Measurements from ENCODE around the gene EPB41L4A.

The EPB41L4A gene

DNA sequence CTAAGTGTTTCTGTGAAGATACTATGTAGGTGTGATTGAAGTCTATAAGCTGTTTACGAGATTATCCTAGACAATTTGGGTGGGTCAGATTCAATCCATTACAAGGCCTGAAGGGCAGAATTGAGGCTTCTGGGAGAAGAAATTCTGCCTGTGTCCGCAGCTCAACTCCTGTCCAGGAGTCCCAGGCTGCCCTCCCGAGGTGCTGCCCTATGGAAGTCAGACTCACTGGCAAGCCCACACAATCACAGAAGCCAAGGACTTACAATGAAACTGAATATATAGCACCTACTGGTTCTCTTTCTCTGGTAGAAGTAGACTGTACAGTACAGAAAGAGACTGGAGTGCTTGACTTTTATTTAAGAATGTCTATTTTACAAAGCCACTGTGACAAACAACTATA, 74.5 kb downstream of the EPB41L4A start:
- Histone ChIP-seq H3K79me1 (replicated peaks; ENCODE audit: low read length, poor library complexity, severe bottlenecking) (peaks cover 3% of the 10 kb centered on the region), H2AFZ (ENCODE audit: low read depth, low read length) (no peak overlapping the region), H3K4me2 (ENCODE audit: low read length, poor library complexity, severe bottlenecking) (no peak overlapping the region), H2BK5ac (ENCODE audit: low read depth, low read length, poor library complexity, severe bottlenecking) (no peak overlapping the region), H3K18ac (ENCODE audit: low read depth in 1 of 2, low read length in 2 of 2) (no peak overlapping the region), H3K4ac (ENCODE audit: low read depth in 1 of 2, low read length in 2 of 2) (no peak overlapping the region), H3K4me3 (ENCODE audit: insufficient read depth in 1 of 2, low read depth in 1 of 2, low read length in 2 of 2) (no peak overlapping the region), H2BK15ac (ENCODE audit: low read depth, poor library complexity, severe bottlenecking) (no peak overlapping the region), H3K9ac (ENCODE audit: low read length) (no peak overlapping the region), H3K27ac (ENCODE audit: low read length, poor library complexity, severe bottlenecking) (no peak overlapping the region), H2BK12ac (ENCODE audit: low read length in 2 of 2) (no peak overlapping the region), H3K27me3 (ENCODE audit: control insufficient read depth in 1 of 2, insufficient read depth in 1 of 2, low read length in 2 of 2) (no peaks in the 10 kb centered on the region), H3K14ac (ENCODE audit: low read length in 2 of 2) (no peak overlapping the region), H4K8ac (ENCODE audit: low read length) (no peak overlapping the region), H3K9me3 (ENCODE audit: control insufficient read depth, low read length) (no peaks in the 10 kb centered on the region), H3K23ac (ENCODE audit: low read length in 2 of 2) (no peak overlapping the region), H2AK5ac (ENCODE audit: low read length, severe bottlenecking) (no peak overlapping the region), H4K91ac (ENCODE audit: low read length) (no peak overlapping the region), H3K4me1 (ENCODE audit: control insufficient read depth, insufficient read depth, low read depth, low read length) (peaks cover 4% of the 10 kb centered on the region), H2BK120ac (ENCODE audit: low read depth, low read length) (no peak overlapping the region), H3K36me3 (ENCODE audit: control insufficient read depth in 1 of 2, insufficient read depth in 2 of 2, low read depth in 1 of 2, low read length in 2 of 2) (no peaks in the 10 kb centered on the region)
- WGBS, result 100% methylated on average over 2 of the region's 3 CpGs
- no peak for DNase-seq

DNA sequence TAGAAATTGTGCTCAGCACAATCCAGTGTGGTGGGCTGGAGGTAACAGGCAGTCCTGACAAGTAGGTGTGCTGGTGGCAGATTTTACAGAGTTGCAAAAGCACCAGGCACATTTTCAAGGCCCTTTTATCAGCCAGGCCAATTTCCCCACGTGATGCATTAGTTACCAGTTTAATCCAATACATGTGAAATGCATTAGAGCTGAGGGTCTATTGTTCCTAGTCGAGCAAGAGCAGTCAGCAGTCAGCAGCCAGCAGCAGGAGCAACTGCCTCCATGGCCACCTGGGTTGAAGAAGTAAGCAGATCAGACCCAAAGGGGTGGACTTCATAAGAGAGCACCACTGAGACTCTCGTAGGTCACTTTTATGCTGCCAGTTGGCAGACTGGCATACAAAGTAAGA, 76.7 kb downstream of the EPB41L4A start:
- Histone ChIP-seq H3K4me2 (ENCODE audit: low read length, poor library complexity, severe bottlenecking) (no peak overlapping the region), H2BK120ac (ENCODE audit: low read depth, low read length) (no peak overlapping the region), H3K14ac (ENCODE audit: low read length in 2 of 2) (no peak overlapping the region), H3K23ac (ENCODE audit: low read length in 2 of 2) (no peak overlapping the region), H3K4me1 (ENCODE audit: control insufficient read depth, insufficient read depth, low read depth, low read length) (peaks cover 8% of the 10 kb centered on the region), H3K27me3 (ENCODE audit: control insufficient read depth in 1 of 2, insufficient read depth in 1 of 2, low read length in 2 of 2) (no peaks in the 10 kb centered on the region), H3K9me3 (ENCODE audit: control insufficient read depth, low read length) (no peaks in the 10 kb centered on the region), H2BK5ac (ENCODE audit: low read depth, low read length, poor library complexity, severe bottlenecking) (no peak overlapping the region), H3K18ac (ENCODE audit: low read depth in 1 of 2, low read length in 2 of 2) (no peak overlapping the region), H3K4me3 (ENCODE audit: insufficient read depth in 1 of 2, low read depth in 1 of 2, low read length in 2 of 2) (no peak overlapping the region), H4K8ac (ENCODE audit: low read length) (no peak overlapping the region), H2AFZ (ENCODE audit: low read depth, low read length) (no peak overlapping the region), H3K36me3 (ENCODE audit: control insufficient read depth in 1 of 2, insufficient read depth in 2 of 2, low read depth in 1 of 2, low read length in 2 of 2) (no peaks in the 10 kb centered on the region), H2AK5ac (ENCODE audit: low read length, severe bottlenecking) (no peak overlapping the region), H4K91ac (ENCODE audit: low read length) (no peak overlapping the region), H3K9ac (ENCODE audit: low read length) (no peak overlapping the region), H2BK12ac (ENCODE audit: low read length in 2 of 2) (no peak overlapping the region), H2BK15ac (ENCODE audit: low read depth, poor library complexity, severe bottlenecking) (no peak overlapping the region), H3K27ac (ENCODE audit: low read length, poor library complexity, severe bottlenecking) (no peak overlapping the region), H3K4ac (ENCODE audit: low read depth in 1 of 2, low read length in 2 of 2) (no peak overlapping the region), H3K79me1 (replicated peaks; ENCODE audit: low read length, poor library complexity, severe bottlenecking) (peaks cover 3% of the 10 kb centered on the region)
- WGBS, result 66% methylated on average over 3 of the region's 3 CpGs
- no peak for DNase-seq

DNA sequence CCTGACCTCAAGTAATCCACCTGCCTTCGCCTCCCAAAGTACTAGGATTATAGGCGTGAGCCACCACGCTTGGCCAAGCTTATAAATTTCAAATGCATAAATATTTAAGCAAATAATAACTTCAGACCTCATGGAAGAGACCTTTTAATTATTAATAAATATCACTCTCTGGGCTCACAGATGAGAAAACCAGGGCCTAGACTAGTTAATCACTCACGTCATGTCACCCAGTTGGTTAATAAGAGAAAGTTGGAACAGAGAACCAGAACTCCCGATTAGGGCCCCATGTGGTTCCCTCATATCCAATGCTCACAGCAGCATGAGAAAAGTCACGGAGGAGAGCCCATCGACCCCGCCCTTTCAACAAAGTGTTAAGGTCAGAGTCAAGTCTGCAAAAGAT, 79.3 kb downstream of the EPB41L4A start:
- Histone ChIP-seq H3K4me3 (ENCODE audit: insufficient read depth in 1 of 2, low read depth in 1 of 2, low read length in 2 of 2) (no peak overlapping the region), H3K18ac (ENCODE audit: low read depth in 1 of 2, low read length in 2 of 2) (no peak overlapping the region), H3K14ac (ENCODE audit: low read length in 2 of 2) (no peak overlapping the region), H3K9ac (ENCODE audit: low read length) (no peak overlapping the region), H2BK5ac (ENCODE audit: low read depth, low read length, poor library complexity, severe bottlenecking) (no peak overlapping the region), H3K79me1 (replicated peaks; ENCODE audit: low read length, poor library complexity, severe bottlenecking) (peaks cover 3% of the 10 kb centered on the region), H3K36me3 (ENCODE audit: control insufficient read depth in 1 of 2, insufficient read depth in 2 of 2, low read depth in 1 of 2, low read length in 2 of 2) (no peaks in the 10 kb centered on the region), H3K27me3 (ENCODE audit: control insufficient read depth in 1 of 2, insufficient read depth in 1 of 2, low read length in 2 of 2) (no peaks in the 10 kb centered on the region), H2BK120ac (ENCODE audit: low read depth, low read length) (no peak overlapping the region), H3K4me1 (ENCODE audit: control insufficient read depth, insufficient read depth, low read depth, low read length) (peaks cover 8% of the 10 kb centered on the region), H3K4ac (ENCODE audit: low read depth in 1 of 2, low read length in 2 of 2) (no peak overlapping the region), H4K91ac (ENCODE audit: low read length) (no peak overlapping the region), H2BK12ac (ENCODE audit: low read length in 2 of 2) (no peak overlapping the region), H4K8ac (ENCODE audit: low read length) (no peak overlapping the region), H3K4me2 (ENCODE audit: low read length, poor library complexity, severe bottlenecking) (no peak overlapping the region), H3K23ac (ENCODE audit: low read length in 2 of 2) (no peak overlapping the region), H3K27ac (ENCODE audit: low read length, poor library complexity, severe bottlenecking) (no peak overlapping the region), H2BK15ac (ENCODE audit: low read depth, poor library complexity, severe bottlenecking) (no peak overlapping the region), H2AFZ (ENCODE audit: low read depth, low read length) (no peak overlapping the region), H2AK5ac (ENCODE audit: low read length, severe bottlenecking) (no peak overlapping the region), H3K9me3 (ENCODE audit: control insufficient read depth, low read length) (no peaks in the 10 kb centered on the region)
- 75% methylated on average over 6 of the region's 8 CpGs for WGBS
- no peak for DNase-seq

DNA sequence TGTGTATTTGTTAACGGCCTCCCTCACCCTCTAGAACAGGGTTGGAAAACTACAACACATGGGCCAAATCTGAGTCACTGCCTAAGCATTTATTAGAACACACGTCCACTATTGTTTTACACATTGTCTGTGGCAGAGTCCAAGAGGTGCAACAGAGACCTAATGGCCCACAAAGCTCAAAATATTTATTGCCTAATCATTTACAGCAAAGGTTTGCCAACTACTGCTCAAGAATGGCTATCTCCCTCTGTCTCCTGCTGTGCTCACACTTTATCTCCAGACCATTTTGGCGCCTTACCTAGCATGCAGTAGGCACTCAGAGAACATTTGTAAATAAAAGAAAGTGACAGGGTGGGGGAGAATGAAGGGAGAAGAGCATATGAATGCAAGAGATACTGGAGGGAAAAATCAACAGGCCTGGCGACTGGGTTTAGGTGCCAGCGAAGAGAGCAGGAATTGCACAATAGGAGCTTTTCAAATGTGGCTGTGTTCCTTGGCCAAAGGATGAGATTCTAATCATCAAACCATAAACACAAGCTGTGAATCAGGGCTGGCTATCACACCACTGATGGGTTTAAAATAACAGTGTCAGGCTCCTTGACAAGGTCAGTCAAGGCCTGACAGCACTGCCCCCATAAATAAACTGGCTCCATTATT, 80.3 kb downstream of the EPB41L4A start:
- H3K36me3 ChIP-seq (ENCODE audit: control insufficient read depth in 1 of 2, insufficient read depth in 2 of 2, low read depth in 1 of 2, low read length in 2 of 2), result no peaks in the 10 kb centered on the region
- no peak overlapping the region for H2AFZ ChIP-seq (ENCODE audit: low read depth, low read length)
- no peak overlapping the region for H3K18ac ChIP-seq (ENCODE audit: low read depth in 1 of 2, low read length in 2 of 2)
- H3K4me2 ChIP-seq (ENCODE audit: low read length, poor library complexity, severe bottlenecking), result no peak overlapping the region
- no peak overlapping the region for H2BK12ac ChIP-seq (ENCODE audit: low read length in 2 of 2)
- H4K8ac ChIP-seq (ENCODE audit: low read length), result no peak overlapping the region
- H3K4me3 ChIP-seq (ENCODE audit: insufficient read depth in 1 of 2, low read depth in 1 of 2, low read length in 2 of 2), result no peak overlapping the region
- no peaks in the 10 kb centered on the region for H3K27me3 ChIP-seq (ENCODE audit: control insufficient read depth in 1 of 2, insufficient read depth in 1 of 2, low read length in 2 of 2)
- peaks cover 2% of the 10 kb centered on the region for H3K79me1 ChIP-seq (replicated peaks; ENCODE audit: low read length, poor library complexity, severe bottlenecking)
- WGBS, result 39% methylated on average over 4 of the region's 5 CpGs
- no peak overlapping the region for H3K9ac ChIP-seq (ENCODE audit: low read length)
- no peak overlapping the region for H2BK5ac ChIP-seq (ENCODE audit: low read depth, low read length, poor library complexity, severe bottlenecking)
- no peak overlapping the region for H4K91ac ChIP-seq (ENCODE audit: low read length)
- H3K14ac ChIP-seq (ENCODE audit: low read length in 2 of 2), result no peak overlapping the region
- H2AK5ac ChIP-seq (ENCODE audit: low read length, severe bottlenecking), result no peak overlapping the region
- peak overlapping the region; percentile 42 for H3K27ac ChIP-seq (ENCODE audit: low read length, poor library complexity, severe bottlenecking)
- DNase-seq, result peak; percentile 34
- H3K4me1 ChIP-seq (ENCODE audit: control insufficient read depth, insufficient read depth, low read depth, low read length), result peaks cover 8% of the 10 kb centered on the region
- H3K9me3 ChIP-seq (ENCODE audit: control insufficient read depth, low read length), result no peaks in the 10 kb centered on the region
- no peak overlapping the region for H2BK120ac ChIP-seq (ENCODE audit: low read depth, low read length)
- H3K4ac ChIP-seq (ENCODE audit: low read depth in 1 of 2, low read length in 2 of 2), result no peak overlapping the region
- H3K23ac ChIP-seq (ENCODE audit: low read length in 2 of 2), result no peak overlapping the region
- no peak overlapping the region for H2BK15ac ChIP-seq (ENCODE audit: low read depth, poor library complexity, severe bottlenecking)

Measured in mesenchymal stem cell (in vitro differentiated cells and primary cell).